Neural cell (in vitro differentiated cells): ENCODE results near the gene RHOC.

Source experiments
- CTCF ChIP-seq: fragments of 450-650 bp; IDR thresholded peaks from 2 replicates; pipeline ENCODE4 v1.5.1; 2014; ENCODE audit warnings: antibody characterized with exemption, mild to moderate bottlenecking, moderate library complexity; ENCODE audit not compliant: poor library complexity, severe bottlenecking
- EP300 ChIP-seq: fragments of 450-650 bp; conservative IDR thresholded peaks from 2 replicates; pipeline ENCODE4 v1.6.1; 2014; ENCODE audit warnings: antibody characterized with exemption, mild to moderate bottlenecking, moderate library complexity; ENCODE audit not compliant: poor library complexity, severe bottlenecking
- EZH2 ChIP-seq: fragments of 200-600, 300-800 bp; shearing (Covaris generic), sonication (generic); IDR thresholded peaks from 2 replicates; pipeline ENCODE4 v1.6.1; 2014; ENCODE audit warnings: antibody characterized with exemption, low read length, borderline replicate concordance, mild to moderate bottlenecking; ENCODE audit not compliant: insufficient read depth, poor library complexity, severe bottlenecking
- MXI1 ChIP-seq: fragments of 450-650 bp; conservative IDR thresholded peaks from 2 replicates; pipeline ENCODE4 v1.6.1; 2014; ENCODE audit warnings: antibody characterized with exemption, mild to moderate bottlenecking; ENCODE audit not compliant: poor library complexity, severe bottlenecking
- POLR2AphosphoS5 ChIP-seq: IDR thresholded peaks from 2 replicates; pipeline ENCODE4 v1.6.1; 2012
- SMC3 ChIP-seq: fragments of 450-650 bp; conservative IDR thresholded peaks from 2 replicates; pipeline ENCODE4 v1.6.1; 2014; ENCODE audit warnings: antibody characterized with exemption, mild to moderate bottlenecking, moderate library complexity; ENCODE audit not compliant: poor library complexity
- TAF1 ChIP-seq: IDR thresholded peaks from 2 replicates; pipeline ENCODE4 v1.6.1; 2012; ENCODE audit warnings: low read depth
- TF ChIP-seq, protein P1 (sequence below): IDR thresholded peaks from 2 replicates; pipeline ENCODE4 v1.6.1; 2012; ENCODE audit warnings: borderline replicate concordance

GRCh38 chr1:112695276-112695675 is 11.7 kb downstream of the RHOC start:
- TF ChIP-seq CTCF (no peak), EZH2 (no peak), POLR2AphosphoS5 (no peak), MXI1 (no peak), EP300 (no peak), TAF1 (no peak), SMC3 (no peak)
- TF ChIP-seq, protein P1, sequence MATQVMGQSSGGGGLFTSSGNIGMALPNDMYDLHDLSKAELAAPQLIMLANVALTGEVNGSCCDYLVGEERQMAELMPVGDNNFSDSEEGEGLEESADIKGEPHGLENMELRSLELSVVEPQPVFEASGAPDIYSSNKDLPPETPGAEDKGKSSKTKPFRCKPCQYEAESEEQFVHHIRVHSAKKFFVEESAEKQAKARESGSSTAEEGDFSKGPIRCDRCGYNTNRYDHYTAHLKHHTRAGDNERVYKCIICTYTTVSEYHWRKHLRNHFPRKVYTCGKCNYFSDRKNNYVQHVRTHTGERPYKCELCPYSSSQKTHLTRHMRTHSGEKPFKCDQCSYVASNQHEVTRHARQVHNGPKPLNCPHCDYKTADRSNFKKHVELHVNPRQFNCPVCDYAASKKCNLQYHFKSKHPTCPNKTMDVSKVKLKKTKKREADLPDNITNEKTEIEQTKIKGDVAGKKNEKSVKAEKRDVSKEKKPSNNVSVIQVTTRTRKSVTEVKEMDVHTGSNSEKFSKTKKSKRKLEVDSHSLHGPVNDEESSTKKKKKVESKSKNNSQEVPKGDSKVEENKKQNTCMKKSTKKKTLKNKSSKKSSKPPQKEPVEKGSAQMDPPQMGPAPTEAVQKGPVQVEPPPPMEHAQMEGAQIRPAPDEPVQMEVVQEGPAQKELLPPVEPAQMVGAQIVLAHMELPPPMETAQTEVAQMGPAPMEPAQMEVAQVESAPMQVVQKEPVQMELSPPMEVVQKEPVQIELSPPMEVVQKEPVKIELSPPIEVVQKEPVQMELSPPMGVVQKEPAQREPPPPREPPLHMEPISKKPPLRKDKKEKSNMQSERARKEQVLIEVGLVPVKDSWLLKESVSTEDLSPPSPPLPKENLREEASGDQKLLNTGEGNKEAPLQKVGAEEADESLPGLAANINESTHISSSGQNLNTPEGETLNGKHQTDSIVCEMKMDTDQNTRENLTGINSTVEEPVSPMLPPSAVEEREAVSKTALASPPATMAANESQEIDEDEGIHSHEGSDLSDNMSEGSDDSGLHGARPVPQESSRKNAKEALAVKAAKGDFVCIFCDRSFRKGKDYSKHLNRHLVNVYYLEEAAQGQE, result no peak
